Caco-2 (cell line): Measurements from ENCODE around the gene CLIC5. TPM values are rescaled to one million over a fixed set of nuclear protein-coding genes. Genes with fewer than 3 reads are reported as not detected.

Source experiments
- BruUV-seq: library from RNA; stranded (reverse); fragments of 400-500 nt; replicated peaks from 2 replicates; lab custom pipeline; 2021; lab: Mats Ljungman, UMichigan
- CTCF ChIA-PET: fragments of 300-600 bp; sonication (Branson Sonifier 250); formaldehyde crosslinking; loops from one replicate; lab custom pipeline; 2022; ENCODE audit warnings: antibody characterized with exemption; lab: Charles Lee
- POLR2A ChIA-PET: fragments of 300-600 bp; sonication (Branson Sonifier 250); formaldehyde crosslinking; loops from one replicate; lab custom pipeline; 2022; ENCODE audit warnings: antibody characterized with exemption; lab: Charles Lee
- DNase-seq, 2 experiments: peaks; one replicate each; pipeline versions ENCODE4 v3.0.0 to v3.0.0-alpha.2; 2020 to 2022
- H3K27me3 ChIP-seq: replicated peaks from 2 replicates; pipeline ENCODE4 v1.6.0; 2011; ENCODE audit warnings: low read length; ENCODE audit not compliant: control insufficient read depth, insufficient read depth
- H3K36me3 ChIP-seq: 2 replicates; pipeline ENCODE4 v1.5.1; 2011; ENCODE audit warnings: low read length; ENCODE audit not compliant: control insufficient read depth, insufficient read depth
- H3K4me1 ChIP-seq: fragments of 250-450 bp; sonication (Bioruptor Pico); 2 replicates; pipeline ENCODE4 v1.5.1; 2020; ENCODE audit warnings: mild to moderate bottlenecking
- H3K4me3 ChIP-seq: 2 replicates; pipeline ENCODE4 v1.5.1; 2011; ENCODE audit warnings: low read depth, mild to moderate bottlenecking, control low read depth, low read length
- H3K9me3 ChIP-seq: fragments of 250-450 bp; sonication (Bioruptor Pico); 2 replicates; pipeline ENCODE4 v1.5.1; 2020; ENCODE audit warnings: mild to moderate bottlenecking, moderate library complexity
- H3K27ac Mint-ChIP-seq: one replicate; pipeline ENCODE4 v1.8.0; 2022; ENCODE audit warnings: mixed read lengths; ENCODE audit not compliant: unreplicated experiment
- H3K27me3 Mint-ChIP-seq: one replicate; pipeline ENCODE4 v1.8.0; 2022; ENCODE audit warnings: mixed read lengths; ENCODE audit not compliant: insufficient read depth, unreplicated experiment
- H3K36me3 Mint-ChIP-seq: one replicate; pipeline ENCODE4 v1.8.0; 2022; ENCODE audit warnings: mild to moderate bottlenecking, mixed read lengths; ENCODE audit not compliant: insufficient read depth, unreplicated experiment
- H3K4me1 Mint-ChIP-seq: one replicate; pipeline ENCODE4 v1.8.0; 2022; ENCODE audit warnings: low read depth, mixed read lengths; ENCODE audit not compliant: unreplicated experiment
- H3K4me3 Mint-ChIP-seq: one replicate; pipeline ENCODE4 v1.8.0; 2022; ENCODE audit warnings: mild to moderate bottlenecking, moderate library complexity, mixed read lengths; ENCODE audit not compliant: unreplicated experiment
- H3K9me3 Mint-ChIP-seq: one replicate; pipeline ENCODE4 v1.8.0; 2022; ENCODE audit warnings: mixed read lengths; ENCODE audit not compliant: unreplicated experiment
- CTCF ChIP-seq, 2 experiments: fragments of 200-600 bp in 1 of 2; IDR thresholded peaks; 1 replicate in 1 of 2; 2 replicates in 1 of 2; pipeline versions ENCODE4 v1.5.1 to v1.8.0; 2011 to 2022; ENCODE audit warnings: antibody characterized with exemption in 1 of 2, control low read depth in 1 of 2, inconsistent platforms in 1 of 2, low read depth in 1 of 2, low read length in 1 of 2, mild to moderate bottlenecking in 1 of 2, moderate library complexity in 1 of 2; ENCODE audit not compliant: insufficient read depth in 1 of 2, severe bottlenecking in 1 of 2, unreplicated experiment in 1 of 2
- intact Hi-C: fragments of 100-400 bp; cut with micrococcal nuclease; formaldehyde crosslinking; loops from one replicate; pipeline ENCODE4 v1.10.0; 2022; ENCODE audit not compliant: unreplicated experiment
- total RNA-seq: library from RNA; stranded (reverse); gene quantifications from 2 replicates; pipeline ENCODE4 v1.2.3, GENCODE V29; 2022

Gene CLIC5
- total RNA-seq, 1 experiment from 2014 or later, result 15.1 TPM

- ChIA-PET CTCF (no interaction called here), POLR2A (no interaction called here)
- Mint-ChIP-seq H3K4me1 (peaks cover 6% of the 10 kb centered on the region), H3K36me3 (no peaks in the 10 kb centered on the region), H3K9me3 (peaks cover 13% of the 10 kb centered on the region), H3K27me3 (peaks cover 2% of the 10 kb centered on the region), H3K4me3 (peak overlapping the region; percentile 65), H3K27ac (peak overlapping the region; percentile 10)
- Histone ChIP-seq H3K9me3 (no peaks in the 10 kb centered on the region; the same call in 1 of the 2 replicates), H3K4me1 (peaks cover 32% of the 10 kb centered on the region), H3K27me3 (no peaks in the 10 kb centered on the region), H3K36me3 (no peaks in the 10 kb centered on the region), H3K4me3 (peak overlapping the region; percentile 59)
- intact Hi-C loops, result loop anchor here (1.0 to 2.0 kb wide), 2 partner anchors 62 to 84 kb away; no protein-coding TSS in a partner anchor
- no peak for TF ChIP-seq CTCF (IDR thresholded peaks at IDR 0.05; ENCODE audit: insufficient read depth in 1 of 2, low read depth in 1 of 2, low read length in 1 of 2, severe bottlenecking in 1 of 2, unreplicated experiment in 1 of 2)
- BruUV-seq, result TSS peak; percentile 51
- DNase-seq, result peak; percentile 34 to 48
Observed at GRCh38 chr6:46014511-46015118, 1.0 kb downstream of the CLIC5 start.

GRCh38 chr6:46014046-46014445 lies 1.6 kb downstream of the CLIC5 start:
- no peak for DNase-seq
- ChIA-PET POLR2A (no interaction called here), CTCF (no interaction called here)
- peak overlapping the region; percentile 59 for H3K4me3 ChIP-seq
- intact Hi-C loops, result loop anchor here (2.0 kb wide), 1 partner anchor 61 kb away; no protein-coding TSS in a partner anchor
- Mint-ChIP-seq H3K36me3 (no peaks in the 10 kb centered on the region), H3K9me3 (peaks cover 13% of the 10 kb centered on the region), H3K27me3 (peaks cover 2% of the 10 kb centered on the region), H3K4me1 (peaks cover 6% of the 10 kb centered on the region), H3K27ac (peak overlapping the region; percentile 10), H3K4me3 (peak overlapping the region; percentile 65)
- BruUV-seq, result no TSS peak
- H3K36me3 ChIP-seq, result no peaks in the 10 kb centered on the region
- H3K9me3 ChIP-seq, result no peaks in the 10 kb centered on the region; the same call in 1 of the 2 replicates
- peaks cover 32% of the 10 kb centered on the region for H3K4me1 ChIP-seq
- H3K27me3 ChIP-seq, result no peaks in the 10 kb centered on the region
- TF ChIP-seq CTCF (IDR thresholded peaks at IDR 0.05; ENCODE audit: insufficient read depth in 1 of 2, low read depth in 1 of 2, low read length in 1 of 2, severe bottlenecking in 1 of 2, unreplicated experiment in 1 of 2), result no peak

- ChIA-PET CTCF (no interaction called here), POLR2A (no interaction called here)
- intact Hi-C loops, result loop anchor here (2.0 kb wide), 1 partner anchor 61 kb away; no protein-coding TSS in a partner anchor
- Mint-ChIP-seq H3K4me3 (peak overlapping the region; percentile 65), H3K27ac (no peak overlapping the region), H3K27me3 (peaks cover 2% of the 10 kb centered on the region), H3K4me1 (peaks cover 6% of the 10 kb centered on the region), H3K9me3 (peaks cover 13% of the 10 kb centered on the region), H3K36me3 (no peaks in the 10 kb centered on the region)
- H3K9me3 ChIP-seq, result no peaks in the 10 kb centered on the region; the same call in 1 of the 2 replicates
- BruUV-seq, result no TSS peak
- no peaks in the 10 kb centered on the region for H3K36me3 ChIP-seq
- no peak overlapping the region for H3K4me3 ChIP-seq
- no peaks in the 10 kb centered on the region for H3K27me3 ChIP-seq
- H3K4me1 ChIP-seq, result peaks cover 32% of the 10 kb centered on the region
- TF ChIP-seq CTCF (IDR thresholded peaks at IDR 0.05; ENCODE audit: insufficient read depth in 1 of 2, low read depth in 1 of 2, low read length in 1 of 2, severe bottlenecking in 1 of 2, unreplicated experiment in 1 of 2), result no peak
- DNase-seq, result no peak
Observed at GRCh38 chr6:46013639-46014038, 2.0 kb downstream of the CLIC5 start.
